ENCODE results near the gene REXO5. TPM values are rescaled to one million over a fixed set of nuclear protein-coding genes. Genes with fewer than 3 reads are reported as not detected.

Gene REXO5
- total and polyA plus RNA-seq, 9 of the 15 experiments (the other 6 are each of a cell fraction or from before 2014, with no cell fraction given): 10.5 to 45.1 (median 25.4) TPM

GRCh38 chr16:20854963-20855362 lies 48.6 kb downstream of the REXO5 start (continued):
- TF ChIP-seq PCBP1 (IDR thresholded peaks at IDR 0.05; ENCODE audit: low read depth, low read length, poor library complexity, severe bottlenecking): no peak
- TF ChIP-seq ZNF274 (IDR thresholded peaks at IDR 0.05; ENCODE audit: borderline replicate concordance, low read depth, low read length): no peak
- TF ChIP-seq POLR2A (conservative IDR thresholded peaks at IDR 0.05): no peak
- TF ChIP-seq CHD7 (IDR thresholded peaks at IDR 0.05; ENCODE audit: low read depth, low read length): no peak
